PC-3 (cell line): ENCODE data around the gene ACAP2. TPM values are rescaled to one million over a fixed set of nuclear protein-coding genes. Genes with fewer than 3 reads are reported as not detected.
"Not testable (repeated sequence)": the region's sequence is repeated elsewhere in the genome, so short reads cannot be mapped to it uniquely, and the experiment has no call there.

Source experiments
- ATAC-seq: fragments of 200-7000 bp; cut with Tn5 transposase; 2 replicates; pipeline ENCODE4 v1.9.1; 2020; ENCODE audit warnings: mild to moderate bottlenecking, moderate library complexity
- BruUV-seq: library from RNA; stranded (reverse); fragments of 400-500 nt; replicated peaks from 2 replicates; lab custom pipeline; 2021; lab: Mats Ljungman, UMichigan
- CTCF ChIA-PET: fragments of 300-600 bp; sonication (Branson Sonifier 250); formaldehyde crosslinking; loops from one replicate; lab custom pipeline; 2022; ENCODE audit warnings: antibody characterized with exemption; lab: Charles Lee
- POLR2A ChIA-PET: fragments of 300-600 bp; sonication (Branson Sonifier 250); formaldehyde crosslinking; loops from one replicate; lab custom pipeline; 2022; ENCODE audit warnings: antibody characterized with exemption; ENCODE audit not compliant: unreplicated experiment; lab: Charles Lee
- DNase-seq: peaks from one replicate; pipeline ENCODE4 v3.0.0-alpha.2; 2015
- H2AFZ ChIP-seq: fragments of 300-600 bp; sonication (generic); 2 replicates; pipeline ENCODE4 v1.6.0; 2016; ENCODE audit warnings: antibody characterized with exemption, low read length
- H3F3A ChIP-seq: fragments of 300-600 bp; sonication (generic); one replicate; pipeline ENCODE4 v1.6.0; 2017; ENCODE audit warnings: antibody characterized with exemption, low read length, control low read depth, mild to moderate bottlenecking; ENCODE audit not compliant: unreplicated experiment
- H3K27ac ChIP-seq: fragments of 300-600 bp; sonication (generic); 2 replicates; pipeline ENCODE4 v1.5.1; 2016; ENCODE audit warnings: mild to moderate bottlenecking, low read length
- H3K27me3 ChIP-seq: fragments of 300-600 bp; sonication (generic); 2 replicates; pipeline ENCODE4 v1.6.1; 2016; ENCODE audit warnings: low read length, mixed read lengths
- H3K36me3 ChIP-seq: fragments of 300-600 bp; sonication (generic); 2 replicates; pipeline ENCODE4 v1.6.1; 2016; ENCODE audit warnings: low read depth, mixed run types, low read length, mixed read lengths
- H3K4me1 ChIP-seq: fragments of 300-600 bp; sonication (generic); 2 replicates; pipeline ENCODE4 v1.5.1; 2016; ENCODE audit warnings: low read length; ENCODE audit not compliant: insufficient read depth
- H3K4me2 ChIP-seq: fragments of 300-600 bp; sonication (generic); 2 replicates; pipeline ENCODE4 v1.6.0; 2016; ENCODE audit warnings: low read length
- H3K4me3 ChIP-seq: fragments of 300-600 bp; sonication (generic); 2 replicates; pipeline ENCODE4 v1.5.1; 2016; ENCODE audit warnings: mild to moderate bottlenecking, low read length, mixed read lengths
- H3K79me2 ChIP-seq: fragments of 300-600 bp; sonication (generic); 2 replicates; pipeline ENCODE4 v1.6.1; 2017; ENCODE audit warnings: low read length, mixed read lengths
- H3K9ac ChIP-seq: fragments of 300-600 bp; sonication (generic); 2 replicates; pipeline ENCODE4 v1.6.0; 2016; ENCODE audit warnings: mild to moderate bottlenecking, low read length
- H3K9me2 ChIP-seq: fragments of 300-600 bp; sonication (generic); replicated peaks from 2 replicates; pipeline ENCODE4 v1.6.1; 2016; ENCODE audit warnings: mixed run types, low read length, mixed read lengths
- H3K9me3 ChIP-seq: fragments of 300-600 bp; sonication (generic); 2 replicates; pipeline ENCODE4 v1.6.1; 2016; ENCODE audit warnings: low read length, mixed read lengths
- H4K20me1 ChIP-seq: fragments of 300-600 bp; sonication (generic); 2 replicates; pipeline ENCODE4 v1.6.1; 2016; ENCODE audit warnings: low read length, mixed read lengths
- CTCF ChIP-seq: fragments of 300-600 bp; sonication (generic); conservative IDR thresholded peaks from 2 replicates; pipeline ENCODE4 v1.5.1; 2017; ENCODE audit warnings: antibody characterized with exemption, low read depth, mild to moderate bottlenecking, low read length
- EZH2 ChIP-seq: fragments of 300-600 bp; sonication (generic); IDR thresholded peaks from one replicate; pipeline ENCODE4 v1.6.1; 2017; ENCODE audit warnings: antibody characterized with exemption, mild to moderate bottlenecking, low read length; ENCODE audit not compliant: unreplicated experiment
- EZH2phosphoT487 ChIP-seq: fragments of 300-600 bp; sonication (generic); IDR thresholded peaks from 2 replicates; pipeline ENCODE4 v1.6.1; 2018; ENCODE audit warnings: mild to moderate bottlenecking, antibody characterized with exemption, low read length, borderline replicate concordance
- intact Hi-C: fragments of 100-400 bp; cut with micrococcal nuclease; formaldehyde crosslinking; loops from 2 replicates; pipeline ENCODE4 v1.9.0; 2023
- total RNA-seq: library from RNA; depleted of rRNA; stranded (reverse); fragments of >200 nt; gene quantifications from 2 replicates; pipeline ENCODE4 v1.2.3, GENCODE V29; 2014

ACAP2 gene
- total RNA-seq, 1 experiment from 2014 or later, result 33.5 TPM

GRCh38 chr3:195403841-195404408 is 38.9 kb downstream of the ACAP2 start:
- H3K9me2 ChIP-seq, result no peaks in the 10 kb centered on the region
- POLR2A ChIA-PET, result no interaction called here
- H3K4me3 ChIP-seq, result no peak overlapping the region
- no peaks in the 10 kb centered on the region for H3K27me3 ChIP-seq
- H3K9ac ChIP-seq, result no peak overlapping the region
- no TSS peak for BruUV-seq
- H3K4me1 ChIP-seq, result no peaks in the 10 kb centered on the region
- no peak overlapping the region for H3K27ac ChIP-seq
- H3K36me3 ChIP-seq, result no peaks in the 10 kb centered on the region
- intact Hi-C loops, result no loop called here
- no peak overlapping the region for H3K4me2 ChIP-seq
- peaks cover 62% of the 10 kb centered on the region for H3K79me2 ChIP-seq
- H2AFZ ChIP-seq, result no peak overlapping the region
- TF ChIP-seq EZH2phosphoT487 (no peak), EZH2 (no peak), CTCF (no peak)
- CTCF ChIA-PET, result no interaction called here
- H3K9me3 ChIP-seq, result no peaks in the 10 kb centered on the region
- H3F3A ChIP-seq, result no peaks in the 10 kb centered on the region
- 0 out of 2 replicates have a peak, but pooled peaks cover 3% of the 10 kb centered on the region for H4K20me1 ChIP-seq
- ATAC-seq, result no peak
- DNase-seq, result no peak

- no TSS peak for BruUV-seq
- Histone ChIP-seq H3K27me3 (no peaks in the 10 kb centered on the region), H3K27ac (no peak overlapping the region), H3K9me2 (no peaks in the 10 kb centered on the region), H3K4me3 (no peak overlapping the region), H2AFZ (no peak overlapping the region), H4K20me1 (0 out of 2 replicates have a peak, but pooled peaks cover 3% of the 10 kb centered on the region), H3F3A (no peaks in the 10 kb centered on the region), H3K9ac (no peak overlapping the region), H3K4me1 (no peaks in the 10 kb centered on the region), H3K9me3 (no peaks in the 10 kb centered on the region), H3K36me3 (no peaks in the 10 kb centered on the region), H3K4me2 (no peak overlapping the region), H3K79me2 (peaks cover 58% of the 10 kb centered on the region)
- no peak for DNase-seq
- POLR2A ChIA-PET, result no interaction called here
- intact Hi-C loops, result no loop called here
- TF ChIP-seq EZH2 (no peak), EZH2phosphoT487 (no peak), CTCF (no peak)
- ATAC-seq, result no peak
- CTCF ChIA-PET, result no interaction called here
Measured at GRCh38 chr3:195403244-195403643, 39.6 kb downstream of the ACAP2 start.

- CTCF ChIA-PET, result no interaction called here
- BruUV-seq, result no TSS peak
- intact Hi-C loops, result no loop called here
Measured at GRCh38 chr3:195401943-195402342, 40.9 kb downstream of the ACAP2 start.

GRCh38 chr3:195398460-195398859 is 44.4 kb downstream of the ACAP2 start:
- ATAC-seq, BruUV-seq, H3K4me3 ChIP-seq, H3K9me3 ChIP-seq, H4K20me1 ChIP-seq, H3K9me2 ChIP-seq, H3K4me1 ChIP-seq, H3K27me3 ChIP-seq, H3K36me3 ChIP-seq, CTCF ChIA-PET, H2AFZ ChIP-seq, POLR2A ChIA-PET, intact Hi-C loops, DNase-seq, H3K27ac ChIP-seq, H3K4me2 ChIP-seq, H3F3A ChIP-seq, H3K9ac ChIP-seq: not testable (repeated sequence)
- H3K79me2 ChIP-seq, result peaks cover 67% of the 10 kb centered on the region

More at GRCh38 chr3:195401943-195402342, 40.9 kb downstream of the ACAP2 start:
- Histone ChIP-seq H3K27me3 (no peaks in the 10 kb centered on the region), H3K27ac (no peak overlapping the region), H3K79me2 (peaks cover 58% of the 10 kb centered on the region), H3K4me1 (no peaks in the 10 kb centered on the region), H3K4me3 (no peak overlapping the region), H2AFZ (no peak overlapping the region), H3K36me3 (no peaks in the 10 kb centered on the region), H4K20me1 (0 out of 2 replicates have a peak, but pooled peaks cover 3% of the 10 kb centered on the region), H3K9me2 (no peaks in the 10 kb centered on the region), H3K9ac (no peak overlapping the region), H3F3A (no peaks in the 10 kb centered on the region), H3K9me3 (no peaks in the 10 kb centered on the region), H3K4me2 (no peak overlapping the region)
- no peak for DNase-seq
- POLR2A ChIA-PET, result no interaction called here
- no peak for ATAC-seq
- TF ChIP-seq EZH2, result no peak
- TF ChIP-seq CTCF, result no peak
- no peak for TF ChIP-seq EZH2phosphoT487
